ENCODE measurements around the gene ABHD16B. TPM values are rescaled to one million over a fixed set of nuclear protein-coding genes. Genes with fewer than 3 reads are reported as not detected.
A peak's percentile ranks its signal among the peaks of the same experiment; 100 is the strongest.

The ABHD16B gene
- total RNA-seq, 1 donor from 2014 or later: not detected

- no peak for ATAC-seq
- H3K27me3 ChIP-seq: no peaks in the 10 kb centered on the region
- peaks cover 84% of the 10 kb centered on the region for H3K36me3 ChIP-seq
- no peaks in the 10 kb centered on the region for H3K4me1 ChIP-seq
- no peak overlapping the region for H3K27ac ChIP-seq
- no peak for DNase-seq
- no peak overlapping the region for H3K4me3 ChIP-seq
- no peaks in the 10 kb centered on the region for H3K9me3 ChIP-seq
- intact Hi-C loops (cut with DNase I): no loop called here
- TF ChIP-seq CTCF (IDR thresholded peaks at IDR 0.05): no peak
Observed at GRCh38 chr20:63886921-63887320, 25.6 kb downstream of the ABHD16B start.

- no peak for TF ChIP-seq CTCF (IDR thresholded peaks at IDR 0.05)
- Histone ChIP-seq H3K27me3 (no peaks in the 10 kb centered on the region), H3K27ac (no peak overlapping the region), H3K36me3 (peaks cover 66% of the 10 kb centered on the region), H3K4me3 (no peak overlapping the region), H3K9me3 (no peaks in the 10 kb centered on the region), H3K4me1 (peaks cover 5% of the 10 kb centered on the region)
- peak; percentile 7 for ATAC-seq
- intact Hi-C loops (cut with DNase I): no loop called here
- DNase-seq: no peak
Observed at GRCh38 chr20:63889241-63890200, 28.2 kb downstream of the ABHD16B start.

GRCh38 chr20:63890201-63890576, 28.9 kb downstream of the ABHD16B start:
- Histone ChIP-seq H3K27ac (no peak overlapping the region), H3K4me3 (no peak overlapping the region), H3K36me3 (peaks cover 59% of the 10 kb centered on the region), H3K9me3 (no peaks in the 10 kb centered on the region), H3K27me3 (no peaks in the 10 kb centered on the region), H3K4me1 (peaks cover 5% of the 10 kb centered on the region)
- TF ChIP-seq CTCF (IDR thresholded peaks at IDR 0.05): no peak
- DNase-seq: no peak
- intact Hi-C loops (cut with DNase I): no loop called here
- no peak for ATAC-seq

- Histone ChIP-seq H3K27ac (no peak overlapping the region), H3K27me3 (no peaks in the 10 kb centered on the region), H3K36me3 (peaks cover 55% of the 10 kb centered on the region), H3K9me3 (no peaks in the 10 kb centered on the region), H3K4me1 (peaks cover 5% of the 10 kb centered on the region), H3K4me3 (no peak overlapping the region)
- DNase-seq (no peak), ATAC-seq (no peak)
- TF ChIP-seq CTCF (IDR thresholded peaks at IDR 0.05): no peak
- intact Hi-C loops (cut with DNase I): no loop called here
Observed at GRCh38 chr20:63890616-63891015, 29.3 kb downstream of the ABHD16B start.

GRCh38 chr20:63891061-63892002, 30.0 kb downstream of the ABHD16B start:
- no peaks in the 10 kb centered on the region for H3K27me3 ChIP-seq
- TF ChIP-seq CTCF (IDR thresholded peaks at IDR 0.05): no peak
- no peak for DNase-seq
- H3K4me1 ChIP-seq: peaks cover 7% of the 10 kb centered on the region
- ATAC-seq: no peak
- peaks cover 48% of the 10 kb centered on the region for H3K36me3 ChIP-seq
- H3K9me3 ChIP-seq: no peaks in the 10 kb centered on the region
- no peak overlapping the region for H3K27ac ChIP-seq
- intact Hi-C loops (cut with DNase I): no loop called here
- H3K4me3 ChIP-seq: no peak overlapping the region

Measured in upper lobe of right lung (tissue), 1 donor.